GM21723 (cell line): ENCODE data around the gene EFNA3.

Experiments used
- ATAC-seq: cut with Tn5 transposase; IDR thresholded peaks from one replicate; pipeline ENCODE4 v1.9.1; 2021; ENCODE audit warnings: mild to moderate bottlenecking, moderate library complexity; ENCODE audit not compliant: unreplicated experiment

The EFNA3 gene, protein sequence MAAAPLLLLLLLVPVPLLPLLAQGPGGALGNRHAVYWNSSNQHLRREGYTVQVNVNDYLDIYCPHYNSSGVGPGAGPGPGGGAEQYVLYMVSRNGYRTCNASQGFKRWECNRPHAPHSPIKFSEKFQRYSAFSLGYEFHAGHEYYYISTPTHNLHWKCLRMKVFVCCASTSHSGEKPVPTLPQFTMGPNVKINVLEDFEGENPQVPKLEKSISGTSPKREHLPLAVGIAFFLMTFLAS

DNA sequence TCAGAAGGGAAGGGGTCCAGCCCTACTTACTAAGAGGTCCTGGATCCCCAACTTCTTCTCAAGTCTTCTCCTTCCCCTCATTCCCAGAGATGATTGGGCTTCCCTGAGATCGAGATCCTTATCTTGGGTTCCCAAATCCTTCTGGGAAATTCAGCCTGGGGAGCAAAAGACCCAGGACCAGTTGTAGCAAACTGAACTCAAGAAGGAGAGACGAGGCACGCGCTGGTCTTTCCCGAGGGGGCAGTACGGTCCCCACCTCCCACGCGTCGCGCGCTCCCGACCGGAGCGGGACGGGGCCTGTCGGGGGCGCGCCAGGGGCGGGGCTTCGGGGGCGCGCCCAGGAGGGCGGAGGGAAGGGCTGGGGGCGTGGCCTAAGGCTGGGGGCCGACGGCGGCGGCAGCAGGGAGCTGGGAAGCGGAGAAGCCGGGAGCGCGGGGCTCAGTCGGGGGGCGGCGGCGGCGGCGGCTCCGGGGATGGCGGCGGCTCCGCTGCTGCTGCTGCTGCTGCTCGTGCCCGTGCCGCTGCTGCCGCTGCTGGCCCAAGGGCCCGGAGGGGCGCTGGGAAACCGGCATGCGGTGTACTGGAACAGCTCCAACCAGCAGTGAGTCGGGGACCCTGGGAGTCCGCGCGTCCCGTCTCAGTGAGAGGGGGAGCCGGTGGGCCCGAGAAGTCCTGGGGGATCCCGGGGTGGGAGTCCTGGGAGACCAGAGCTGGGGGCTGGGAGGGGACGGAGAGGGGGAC lies at the start of gene EFNA3:
Gene EFNA3, plus strand, starts transcription at position 369 of the 741 bp plus-strand sequence. Its CDS starts 105 bp downstream, at position 474.
- ATAC-seq: no peak

DNA sequence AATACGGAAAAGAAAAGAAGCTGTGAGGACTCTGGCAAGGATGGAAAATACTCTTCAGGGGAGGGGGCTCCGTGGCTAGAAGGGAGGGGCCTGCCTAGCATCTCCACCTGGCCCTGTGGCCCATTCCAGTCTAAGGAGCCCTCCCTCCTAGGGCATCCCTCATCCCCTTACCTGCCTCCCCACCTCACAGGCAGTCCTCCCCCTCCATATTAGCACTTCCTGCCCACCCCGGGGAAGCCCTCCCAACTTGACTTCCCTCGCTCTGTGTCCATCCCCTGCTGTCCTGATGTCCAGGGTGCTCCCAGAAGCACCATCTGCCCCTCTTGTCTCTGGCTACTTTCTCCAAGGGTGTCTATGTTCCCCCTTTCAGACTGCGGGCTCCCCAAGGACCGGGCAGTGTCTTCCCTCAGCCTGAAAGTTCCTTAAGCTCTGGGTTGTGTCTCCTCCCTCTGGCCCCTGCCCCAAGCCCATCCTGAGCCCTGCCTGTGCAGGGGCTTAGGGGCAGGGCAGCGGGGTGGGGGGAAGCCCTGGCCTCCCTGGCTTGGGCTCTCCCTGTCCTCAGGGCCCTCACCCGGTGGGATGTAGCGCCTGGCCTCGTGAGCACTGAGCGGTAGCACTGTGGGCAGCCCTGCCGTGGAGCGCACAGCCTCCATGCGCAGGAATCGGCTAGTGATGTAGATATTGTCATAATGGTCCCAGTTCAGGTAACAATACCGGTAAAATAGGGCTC lies 49.0 kb upstream of the EFNA3 start:
- no peak for ATAC-seq

DNA sequence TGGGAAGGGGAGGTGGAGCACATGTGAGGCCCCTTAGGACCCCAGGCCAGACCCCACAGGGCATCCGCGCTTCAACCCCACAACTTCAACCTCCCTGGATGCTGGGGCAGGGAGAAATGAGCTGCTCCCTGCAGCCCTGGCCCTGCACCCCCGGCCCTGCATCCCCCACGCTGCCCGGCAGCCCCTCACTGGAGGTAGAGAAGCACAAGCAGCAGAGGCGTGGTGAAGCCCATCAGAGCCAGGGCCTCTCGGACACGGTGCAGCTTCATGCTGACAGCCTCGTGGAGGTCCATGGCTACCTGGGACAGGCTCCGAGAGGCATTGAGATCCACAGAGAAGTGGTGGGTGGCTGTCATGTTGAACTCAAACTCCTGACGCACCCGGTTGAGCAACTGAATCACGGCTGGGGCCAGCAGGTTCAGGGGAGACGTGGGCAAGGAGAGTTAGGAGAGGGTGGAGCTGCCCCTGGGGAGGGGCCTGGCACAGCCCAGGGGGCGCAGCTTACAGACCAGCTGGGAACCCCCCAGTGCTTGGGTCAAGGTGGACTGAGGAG lies 48.3 kb upstream of the EFNA3 start:
- no peak for ATAC-seq

DNA sequence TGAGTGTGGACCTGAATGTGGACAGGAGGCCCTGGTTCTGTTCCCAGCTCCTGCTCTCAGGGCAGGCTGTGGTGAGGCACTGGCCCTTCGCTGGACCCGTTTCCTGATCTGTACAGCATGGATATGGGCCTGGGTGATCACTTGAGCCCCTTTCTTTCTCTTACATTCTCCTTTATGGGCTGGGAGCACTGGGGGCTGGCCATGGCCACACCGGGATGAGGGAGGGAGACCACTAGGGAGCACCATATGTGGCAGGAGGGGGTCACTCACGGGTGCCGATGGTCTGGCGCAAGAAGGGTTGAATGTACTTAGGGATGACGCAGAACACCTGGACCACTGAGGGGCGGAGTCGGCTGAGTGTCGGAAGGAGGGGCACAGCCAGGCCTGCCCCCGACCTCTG lies 47.7 kb upstream of the EFNA3 start:
- no peak for ATAC-seq

DNA sequence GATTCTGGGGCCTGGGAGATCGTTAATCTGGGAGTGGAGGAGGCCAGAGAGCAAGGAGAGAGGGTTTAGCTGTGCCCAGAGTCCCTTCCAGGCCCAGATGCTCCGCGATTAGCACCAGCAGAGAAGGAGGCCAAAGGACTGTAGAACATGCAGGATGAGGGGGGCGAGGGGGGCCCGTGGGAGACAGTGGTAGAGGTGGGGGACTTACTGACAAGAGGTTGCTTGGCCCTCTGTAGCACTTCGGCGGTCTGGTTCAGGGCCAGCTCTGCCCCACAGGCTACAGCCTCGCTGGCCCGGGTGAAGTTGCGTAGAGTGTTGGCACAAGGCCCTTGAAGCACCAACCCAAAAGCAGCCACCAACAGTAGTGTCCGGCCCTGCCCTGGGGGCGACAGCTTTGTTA lies 45.8 kb upstream of the EFNA3 start:
- no peak for ATAC-seq

DNA sequence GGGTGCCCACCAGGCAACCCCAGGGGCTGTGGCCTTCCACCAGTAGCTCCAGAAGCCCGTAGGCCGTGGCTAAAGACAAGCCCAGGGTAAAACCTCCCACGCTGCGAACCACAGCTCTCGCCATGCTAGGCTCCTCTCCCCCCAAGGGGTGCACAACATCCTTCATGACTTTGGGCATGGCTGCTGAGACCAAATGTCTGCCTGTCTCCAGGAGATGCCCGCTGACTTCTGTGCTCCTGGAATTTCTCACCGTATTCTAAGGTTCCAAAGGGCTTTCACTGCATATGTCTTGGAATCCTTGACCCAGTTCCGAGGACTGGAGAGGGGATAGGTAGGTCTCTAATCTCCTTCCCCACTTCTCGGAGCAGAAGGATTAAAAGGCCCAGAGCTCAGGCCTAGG lies 45.1 kb upstream of the EFNA3 start, which contains the start of the genes DCST1 and DCST2:
Gene DCST1, plus strand, starts transcription at position 301 of the 400 bp plus-strand sequence. CDS start 213 bp downstream, outside the sequence.
Gene DCST2, minus strand, starts transcription at position 258 of the 400 bp plus-strand sequence. Its CDS starts 80 bp downstream, at position 178.
- ATAC-seq: no peak

DNA sequence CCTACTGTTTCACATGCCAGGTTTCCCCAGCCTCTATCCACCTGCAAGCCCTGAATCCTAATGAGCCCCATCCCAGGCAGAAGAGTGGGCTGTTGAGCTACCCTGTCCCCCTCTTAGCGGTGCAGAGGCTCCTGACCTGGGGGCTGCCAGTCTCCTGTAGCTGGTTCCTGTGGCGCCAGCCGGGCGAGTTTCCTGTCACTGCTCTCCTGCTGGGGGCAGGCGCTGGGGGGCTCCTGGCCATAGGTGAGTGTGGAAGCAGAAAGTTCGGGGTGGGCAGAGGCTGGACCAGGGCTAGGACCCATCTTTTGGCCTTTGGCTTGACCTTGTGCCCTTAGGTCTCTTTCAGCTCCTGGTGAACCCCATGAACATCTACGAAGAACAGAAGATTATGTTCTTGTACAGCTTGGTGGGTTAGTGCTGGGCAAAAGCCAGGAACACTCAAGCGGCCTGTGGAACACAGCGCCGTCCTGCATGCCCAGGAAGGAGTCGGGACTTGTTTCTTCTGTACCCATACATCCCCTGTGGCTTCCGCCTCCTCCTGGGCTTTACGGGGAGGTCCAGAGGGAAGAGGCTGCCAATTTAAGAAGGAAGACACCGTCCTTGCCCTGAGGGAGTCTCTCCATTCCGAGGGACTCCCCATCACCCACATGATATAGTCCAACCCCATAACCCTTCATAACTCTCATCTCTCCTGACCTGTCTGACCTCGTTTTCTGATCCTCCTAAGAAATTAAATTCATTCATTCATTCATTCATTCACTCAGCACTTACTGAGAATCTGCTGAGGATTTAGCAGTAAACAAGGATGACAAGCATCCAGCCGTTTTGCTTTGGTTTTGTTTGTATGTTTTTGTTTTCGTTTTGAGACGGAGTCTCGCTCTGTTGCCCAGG lies 44.1 kb upstream of the EFNA3 start:
- ATAC-seq: no peak

DNA sequence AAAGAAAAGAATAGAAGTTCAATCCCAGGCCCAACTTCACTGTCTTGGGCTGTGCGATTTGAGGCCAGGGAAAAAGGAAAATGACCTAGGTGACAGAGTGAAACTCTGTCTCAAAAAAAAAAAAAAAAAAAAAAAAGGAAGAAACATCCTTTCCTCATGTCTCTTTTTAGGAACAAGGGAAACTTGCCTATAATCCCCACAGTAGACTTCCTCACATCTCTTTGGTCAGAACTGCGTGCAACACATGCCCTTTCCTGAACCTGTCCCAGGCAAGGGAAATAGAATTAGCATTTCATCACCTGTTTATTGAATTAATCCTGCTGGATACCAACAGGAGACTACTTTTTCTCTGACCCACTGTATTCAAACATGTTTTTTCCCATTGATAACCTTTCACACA lies 42.7 kb upstream of the EFNA3 start:
- no peak for ATAC-seq

DNA sequence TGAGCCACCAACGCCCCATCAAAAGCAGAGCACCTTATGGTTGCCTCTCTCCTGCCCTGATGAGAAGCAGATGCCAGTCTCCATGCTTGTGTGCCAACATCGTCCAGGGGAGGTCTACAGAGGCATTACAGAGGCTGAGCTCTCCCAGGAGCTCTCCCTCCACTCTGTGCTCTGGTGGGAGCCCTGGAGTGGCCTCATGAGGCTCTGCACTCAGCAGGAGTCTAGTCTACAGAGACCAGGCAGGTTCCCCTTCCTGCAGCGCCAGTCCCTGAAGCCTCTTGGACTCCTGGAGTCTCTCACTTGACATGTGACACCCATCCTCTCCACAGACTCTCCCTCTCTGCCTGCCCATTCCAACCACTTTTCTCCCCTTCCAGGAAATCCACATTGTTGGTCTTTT lies 41.6 kb upstream of the EFNA3 start:
- ATAC-seq: no peak

DNA sequence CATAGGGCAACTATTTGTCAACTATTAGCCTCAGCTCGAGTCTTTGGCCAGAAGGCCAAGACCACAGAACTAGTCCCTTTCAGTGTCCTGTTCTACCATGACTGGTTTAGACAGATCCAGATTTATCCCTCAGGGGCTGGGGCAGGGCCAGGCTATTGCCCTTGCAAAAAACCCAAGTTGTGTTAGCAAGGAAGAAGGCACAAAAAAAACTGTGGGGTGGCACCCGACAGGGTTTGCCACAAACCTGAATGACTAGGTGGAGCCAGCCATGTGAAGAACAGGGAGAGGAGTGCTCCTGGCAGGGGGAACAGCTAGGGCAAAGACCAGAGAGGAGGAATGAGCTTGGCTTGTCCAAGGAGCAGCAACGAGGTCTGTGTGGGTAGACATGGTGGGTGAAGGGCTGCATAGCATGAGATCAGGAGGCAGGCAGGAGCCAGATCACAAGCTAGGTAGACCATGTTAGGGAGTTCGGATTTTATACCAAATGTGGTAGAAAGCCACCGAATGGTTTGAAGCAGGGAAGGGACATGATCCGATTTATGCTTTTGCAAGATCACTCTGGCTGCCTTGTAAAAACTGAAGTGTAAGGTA lies 40.7 kb upstream of the EFNA3 start:
- ATAC-seq: no peak

DNA sequence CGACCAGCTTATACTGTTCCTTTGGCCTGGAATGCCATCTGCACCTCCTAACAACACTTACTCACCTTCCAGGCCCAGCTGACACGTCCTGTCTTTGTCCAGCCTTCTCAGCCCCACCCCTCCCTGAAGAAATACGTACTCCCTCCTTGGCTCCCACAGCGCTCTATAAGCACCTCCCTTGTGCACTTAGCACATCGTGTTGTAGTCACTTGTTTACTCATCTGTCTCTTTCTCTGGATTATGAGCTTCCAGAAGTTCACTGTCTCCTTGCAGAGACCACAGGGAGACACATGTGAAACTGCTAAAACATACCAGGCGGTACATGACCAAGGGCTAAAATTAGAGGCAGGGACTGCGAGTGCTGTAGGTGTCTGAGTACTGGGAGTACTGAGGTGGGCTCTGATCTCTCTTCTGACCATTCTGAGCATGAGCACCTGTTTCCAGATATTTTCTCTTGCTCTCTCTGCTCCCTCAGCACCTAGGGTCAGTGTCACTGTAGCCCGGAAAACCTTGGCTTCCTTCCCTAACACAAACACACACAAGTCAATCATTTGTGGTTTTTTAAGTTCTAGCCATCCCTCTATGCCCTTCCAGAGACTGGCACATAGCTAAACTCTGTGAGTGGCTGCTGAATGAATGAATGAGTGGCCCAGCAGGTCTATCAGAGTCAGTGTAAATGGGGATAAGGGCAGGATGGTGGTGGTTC lies 39.9 kb upstream of the EFNA3 start:
- ATAC-seq: no peak

DNA sequence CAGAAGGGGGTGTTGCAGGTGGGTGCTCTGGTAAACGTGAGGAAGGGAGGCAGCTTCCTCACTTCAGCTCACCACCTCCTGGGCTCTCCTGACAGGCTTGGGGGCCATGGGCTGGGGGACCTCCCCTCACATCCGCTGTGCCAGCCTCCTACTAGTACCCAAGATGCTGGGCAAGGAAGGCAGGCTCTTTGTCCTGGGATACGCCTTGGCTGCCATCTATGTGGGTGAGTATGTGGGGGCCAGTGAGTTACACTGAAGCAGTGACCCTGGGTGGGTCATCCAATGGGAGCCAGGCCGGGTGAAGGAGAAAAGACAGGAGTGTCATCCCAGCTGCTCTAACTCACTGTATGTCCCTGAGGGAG lies 39.3 kb upstream of the EFNA3 start:
- no peak for ATAC-seq

DNA sequence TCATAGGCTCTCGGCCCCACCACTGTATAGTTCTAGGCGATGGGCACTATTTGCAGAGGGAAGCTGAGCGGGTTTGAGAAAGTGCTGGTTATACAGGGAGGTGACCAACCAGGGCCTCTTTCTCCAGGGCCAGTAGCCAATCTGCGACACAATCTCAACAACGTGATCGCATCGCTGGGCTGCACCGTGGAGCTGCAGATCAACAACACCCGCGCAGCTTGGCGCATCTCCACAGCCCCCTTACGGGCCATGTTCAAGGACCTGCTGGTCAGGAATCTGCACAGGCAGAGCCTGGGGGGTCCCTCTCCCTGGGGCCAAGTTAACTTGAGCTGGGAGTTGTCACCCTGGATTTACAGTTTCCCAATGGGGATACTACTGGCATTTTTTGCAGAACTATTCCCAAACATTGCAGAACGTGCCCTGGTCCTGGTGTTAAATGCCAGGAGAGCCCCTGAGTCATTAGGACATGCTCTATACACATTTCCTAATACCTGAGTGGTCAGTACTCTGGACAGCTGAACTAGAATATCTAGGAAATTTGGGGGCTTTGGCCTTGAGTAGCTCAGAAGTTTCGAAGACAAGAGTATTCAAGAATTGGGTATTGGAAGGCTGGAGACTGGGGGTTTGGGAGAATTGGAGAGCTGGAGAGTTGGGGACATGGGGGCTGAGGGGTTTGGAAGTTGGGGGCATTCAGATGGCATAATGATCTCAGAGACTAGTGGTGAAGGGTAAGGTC lies 38.1 kb upstream of the EFNA3 start:
- ATAC-seq: no peak

DNA sequence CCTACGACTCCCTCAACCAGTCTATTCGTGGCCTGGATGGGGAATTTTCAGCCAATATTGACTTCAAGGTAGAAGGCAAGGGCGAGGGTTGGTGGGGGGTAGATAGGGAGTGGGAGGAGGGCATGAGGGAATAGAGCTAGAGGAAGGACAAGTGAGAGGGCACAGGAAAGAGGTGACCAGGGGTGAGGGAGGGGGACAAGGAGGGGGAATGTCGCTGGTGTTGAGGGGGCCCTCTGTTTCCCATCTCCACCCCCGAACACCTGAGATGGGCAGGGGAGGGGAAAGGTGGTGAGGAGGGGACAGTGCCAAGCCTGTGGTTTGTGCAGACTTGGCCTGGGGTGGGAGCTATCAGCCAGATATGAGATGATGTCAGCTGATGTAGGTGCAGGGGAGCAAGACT lies 35.8 kb upstream of the EFNA3 start:
- no peak for ATAC-seq

DNA sequence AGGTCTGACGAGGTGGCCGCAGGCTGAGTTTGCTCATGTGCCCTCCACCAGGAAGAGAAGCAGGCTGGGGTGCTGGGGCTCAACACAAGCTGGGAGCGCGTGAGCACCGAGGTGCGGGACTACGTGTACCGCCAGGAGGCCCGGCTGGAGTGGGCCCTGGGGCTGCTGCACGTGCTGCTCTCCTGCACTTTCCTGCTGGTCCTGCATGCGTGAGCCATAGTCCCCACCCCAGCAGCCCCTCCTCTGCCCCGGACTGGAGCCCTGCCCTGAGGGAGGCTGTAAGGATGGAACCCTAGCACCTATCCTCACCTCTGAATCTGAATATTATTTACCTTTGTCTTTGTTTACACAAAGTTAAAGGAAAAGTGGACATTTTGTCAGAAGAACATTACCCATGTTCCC lies 35.3 kb upstream of the EFNA3 start:
- no peak for ATAC-seq

DNA sequence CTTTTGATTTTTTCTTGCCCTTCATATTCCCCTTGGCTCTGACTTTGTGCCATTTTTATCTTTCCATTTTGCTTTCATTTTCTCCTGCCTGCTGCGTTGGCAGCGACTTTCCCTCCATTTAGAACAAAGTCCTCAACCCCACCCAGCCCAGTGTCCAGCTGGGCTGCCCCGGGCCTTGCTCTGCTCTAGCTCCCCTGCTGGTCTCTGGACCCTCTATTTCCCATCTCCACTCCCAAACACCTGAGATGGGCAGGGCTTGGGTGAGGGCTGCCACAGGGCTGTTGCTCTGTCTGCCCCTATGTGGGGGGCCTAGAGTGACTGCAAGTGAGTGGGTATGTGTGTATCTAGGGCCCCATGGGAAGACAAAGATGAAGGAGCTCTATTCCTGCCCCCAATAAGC lies 34.8 kb upstream of the EFNA3 start:
- no peak for ATAC-seq

DNA sequence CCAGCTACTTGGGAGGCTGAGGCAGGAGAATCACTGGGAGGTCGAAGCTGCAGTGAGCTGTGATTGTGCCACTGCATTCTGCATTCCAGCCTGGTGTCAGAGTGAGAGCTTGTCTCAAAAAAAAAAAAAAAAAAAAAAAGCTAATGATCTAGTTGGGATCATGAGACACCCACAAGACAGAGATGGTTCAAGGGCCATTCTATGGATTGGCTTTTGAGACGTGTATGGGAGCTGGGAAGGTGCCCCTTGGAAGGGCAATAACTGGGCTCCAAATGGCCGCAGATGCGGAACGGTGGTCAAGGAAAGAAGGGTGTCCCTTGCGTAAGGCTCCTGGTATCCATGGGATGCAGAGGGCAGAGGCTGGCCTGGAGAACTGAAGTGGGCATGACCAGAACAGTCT lies 34.3 kb upstream of the EFNA3 start:
- no peak for ATAC-seq

DNA sequence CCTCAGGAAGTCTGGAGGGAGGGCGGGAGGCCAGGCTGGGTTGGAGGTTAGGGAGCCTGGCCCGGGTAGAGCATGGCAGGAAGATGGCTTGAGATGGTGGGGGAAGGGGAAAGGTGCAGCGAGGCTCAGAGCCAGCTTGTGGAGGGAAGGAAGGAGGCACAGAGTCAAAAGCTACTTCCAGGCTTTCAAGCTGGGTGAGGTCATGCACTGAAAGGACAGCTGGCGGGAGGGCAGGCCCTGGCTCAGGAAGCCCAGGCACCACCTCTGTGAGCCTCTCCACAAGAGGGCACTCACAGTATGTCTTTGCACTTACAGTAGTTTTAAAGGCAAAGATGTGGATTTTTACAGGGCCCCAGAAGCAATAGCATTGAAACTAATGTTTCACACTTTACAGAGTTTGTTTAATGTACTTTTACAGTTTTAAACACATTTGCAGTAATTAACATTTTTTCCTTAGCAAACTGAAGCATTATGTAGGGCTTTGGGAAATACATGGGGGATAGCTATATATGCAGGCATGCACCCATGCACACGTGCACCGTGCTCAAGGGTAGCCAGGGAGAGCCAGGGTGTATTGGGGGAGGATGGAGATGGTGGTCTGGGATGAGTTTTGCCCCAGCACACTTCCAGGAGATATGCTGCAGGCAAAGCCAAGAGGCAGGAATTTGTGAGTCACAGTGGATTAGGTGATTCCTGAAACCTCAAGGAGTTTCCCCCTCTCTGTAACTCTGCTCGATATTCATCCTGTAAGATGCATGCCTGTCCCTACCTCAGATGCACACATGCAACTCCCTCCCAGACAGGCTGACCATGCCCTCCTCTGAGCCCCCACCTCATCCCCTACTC lies 33.6 kb upstream of the EFNA3 start:
- ATAC-seq: no peak
